A673 (cell line): ENCODE data around the gene ATP5F1E.

Experiments
- EZH2 ChIP-seq: fragments of 200-600 bp; sonication (generic); IDR thresholded peaks from 2 replicates; pipeline ENCODE4 v1.6.1; 2017; ENCODE audit warnings: borderline replicate concordance, low read depth, mild to moderate bottlenecking, mixed read lengths, antibody characterized with exemption, low read length; ENCODE audit not compliant: poor library complexity, severe bottlenecking
- TF ChIP-seq, protein P1 (sequence below): fragments of 300-800, 200-600 bp; sonication (generic); conservative IDR thresholded peaks from 2 replicates; pipeline ENCODE4 v1.5.1; 2017; ENCODE audit warnings: low read depth, mild to moderate bottlenecking, antibody characterized with exemption, low read length, moderate library complexity, mixed read lengths

DNA sequence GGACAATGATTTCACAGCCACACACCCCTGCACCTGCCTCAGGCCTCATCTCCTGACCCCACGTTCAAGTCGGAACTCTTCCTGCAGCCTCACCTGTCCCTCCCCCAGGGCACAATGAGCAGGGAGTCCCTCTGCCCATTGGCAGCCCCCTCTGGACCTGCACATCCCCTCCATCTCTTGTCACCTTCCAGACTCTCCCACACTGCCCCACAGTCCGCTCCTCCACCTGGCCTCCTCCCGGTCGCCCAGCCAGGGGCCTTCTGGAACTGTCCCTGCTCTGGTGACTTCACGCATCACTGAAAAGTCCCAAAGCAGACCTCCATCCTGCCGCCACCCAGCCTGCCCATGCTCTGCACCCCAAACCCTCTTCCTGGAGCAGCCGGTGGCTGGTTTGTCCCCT, 29.7 kb downstream of the ATP5F1E start:
- TF ChIP-seq, protein P1, sequence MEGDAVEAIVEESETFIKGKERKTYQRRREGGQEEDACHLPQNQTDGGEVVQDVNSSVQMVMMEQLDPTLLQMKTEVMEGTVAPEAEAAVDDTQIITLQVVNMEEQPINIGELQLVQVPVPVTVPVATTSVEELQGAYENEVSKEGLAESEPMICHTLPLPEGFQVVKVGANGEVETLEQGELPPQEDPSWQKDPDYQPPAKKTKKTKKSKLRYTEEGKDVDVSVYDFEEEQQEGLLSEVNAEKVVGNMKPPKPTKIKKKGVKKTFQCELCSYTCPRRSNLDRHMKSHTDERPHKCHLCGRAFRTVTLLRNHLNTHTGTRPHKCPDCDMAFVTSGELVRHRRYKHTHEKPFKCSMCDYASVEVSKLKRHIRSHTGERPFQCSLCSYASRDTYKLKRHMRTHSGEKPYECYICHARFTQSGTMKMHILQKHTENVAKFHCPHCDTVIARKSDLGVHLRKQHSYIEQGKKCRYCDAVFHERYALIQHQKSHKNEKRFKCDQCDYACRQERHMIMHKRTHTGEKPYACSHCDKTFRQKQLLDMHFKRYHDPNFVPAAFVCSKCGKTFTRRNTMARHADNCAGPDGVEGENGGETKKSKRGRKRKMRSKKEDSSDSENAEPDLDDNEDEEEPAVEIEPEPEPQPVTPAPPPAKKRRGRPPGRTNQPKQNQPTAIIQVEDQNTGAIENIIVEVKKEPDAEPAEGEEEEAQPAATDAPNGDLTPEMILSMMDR, result no peak
- TF ChIP-seq EZH2, result no peak
